Ectodermal cell (in vitro differentiated cells): ENCODE measurements around the gene BEND4. TPM values are rescaled to one million over a fixed set of nuclear protein-coding genes. Genes with fewer than 3 reads are reported as not detected.
"Not testable (repeated sequence)": the region's sequence is repeated elsewhere in the genome, so short reads cannot be mapped to it uniquely, and the experiment has no call there.

Source experiments
- H3K27ac ChIP-seq: 2 replicates; pipeline ENCODE4 v1.7.0; 2013; ENCODE audit warnings: mild to moderate bottlenecking, low read depth, low read length; ENCODE audit not compliant: insufficient read depth, poor library complexity, severe bottlenecking
- H3K27me3 ChIP-seq: 2 replicates; pipeline ENCODE4 v1.7.0; 2013; ENCODE audit warnings: mild to moderate bottlenecking, low read length; ENCODE audit not compliant: insufficient read depth, control insufficient read depth, poor library complexity, severe bottlenecking
- H3K36me3 ChIP-seq: one replicate; pipeline ENCODE4 v1.7.0; 2013; ENCODE audit warnings: low read length; ENCODE audit not compliant: control insufficient read depth, insufficient read depth
- H3K4me1 ChIP-seq: one replicate; pipeline ENCODE4 v1.7.0; 2013; ENCODE audit warnings: low read length; ENCODE audit not compliant: control insufficient read depth, insufficient read depth
- H3K4me3 ChIP-seq: 2 replicates; pipeline ENCODE4 v1.7.0; 2013; ENCODE audit warnings: low read depth, low read length, control low read depth; ENCODE audit not compliant: insufficient read depth
- H3K9me3 ChIP-seq: 2 replicates; pipeline ENCODE4 v1.7.0; 2013; ENCODE audit warnings: mild to moderate bottlenecking, low read length, moderate library complexity; ENCODE audit not compliant: control insufficient read depth
- WGBS, 2 experiments: methylation state at CpG; one replicate each; pipeline ENCODE4 v1.1.7; 2013; ENCODE audit warnings: missing lambda C conversion rate in 2 of 2; 5-methylcytosine and 5-hydroxymethylcytosine counted together
- polyA plus RNA-seq, 4 experiments: library from polyadenylated mRNA; stranded (reverse); fragments of 50-300 nt; gene quantifications; one replicate each; pipeline ENCODE4 v1.2.3, GENCODE V29; 2013

Gene BEND4
- 5.7 TPM for polyA plus RNA-seq (2013, experiment 1 of 4)
- 6.0 TPM for polyA plus RNA-seq (2013, experiment 2 of 4)
- polyA plus RNA-seq (2013, experiment 3 of 4) = 5.6 TPM
- 7.6 TPM for polyA plus RNA-seq (2013, experiment 4 of 4)

- WGBS, 2 experiments = 16 to 18% methylated on average over 49 of the region's 49 CpGs
- H3K27me3 ChIP-seq = peaks cover 55% of the 10 kb centered on the region
- H3K36me3 ChIP-seq = no peaks in the 10 kb centered on the region
- H3K4me3 ChIP-seq = peak within 1 kb of the TSS; percentile 69
- no peaks in the 10 kb centered on the region for H3K9me3 ChIP-seq
- H3K4me1 ChIP-seq = peaks cover 9% of the 10 kb centered on the region
- H3K27ac ChIP-seq = peak within 1 kb of the TSS; percentile 20
Observed at GRCh38 chr4:42152507-42153504, at the start of gene BEND4. Gene BEND4, minus strand, starts transcription at chr4:42152655. Its CDS starts 512 bp downstream, at chr4:42152143.

GRCh38 chr4:42197341-42197740 is 44.9 kb upstream of the BEND4 start:
- WGBS, 2 experiments = 92 to 93% methylated on average over 5 of the region's 5 CpGs
- no peaks in the 10 kb centered on the region for H3K27me3 ChIP-seq
- H3K27ac ChIP-seq = no peak overlapping the region
- H3K9me3 ChIP-seq = no peaks in the 10 kb centered on the region
- no peak overlapping the region for H3K4me3 ChIP-seq
- H3K36me3 ChIP-seq = no peaks in the 10 kb centered on the region
- H3K4me1 ChIP-seq = peaks cover 8% of the 10 kb centered on the region

- Histone ChIP-seq H3K9me3 (no peaks in the 10 kb centered on the region), H3K4me3 (no peak overlapping the region), H3K36me3 (no peaks in the 10 kb centered on the region), H3K27me3 (no peaks in the 10 kb centered on the region), H3K27ac (no peak overlapping the region), H3K4me1 (peaks cover 2% of the 10 kb centered on the region)
- 73 to 85% methylated on average over 2 of the region's 2 CpGs for WGBS, 2 experiments
Observed at GRCh38 chr4:42172921-42173320, 20.5 kb upstream of the BEND4 start.

- Histone ChIP-seq H3K27ac (no peak overlapping the region), H3K9me3 (no peaks in the 10 kb centered on the region), H3K36me3 (no peaks in the 10 kb centered on the region), H3K4me3 (no peak overlapping the region), H3K27me3 (no peaks in the 10 kb centered on the region), H3K4me1 (peaks cover 2% of the 10 kb centered on the region)
- WGBS, 2 experiments = 80 to 82% methylated on average over 5 of the region's 5 CpGs
Observed at GRCh38 chr4:42172128-42172790, 19.8 kb upstream of the BEND4 start.

- WGBS, 2 experiments = 89 to 91% methylated on average over 5 of the region's 5 CpGs
- no peak overlapping the region for H3K27ac ChIP-seq
- H3K4me1 ChIP-seq = no peaks in the 10 kb centered on the region
- no peaks in the 10 kb centered on the region for H3K27me3 ChIP-seq
- no peaks in the 10 kb centered on the region for H3K36me3 ChIP-seq
- H3K9me3 ChIP-seq = no peaks in the 10 kb centered on the region
- H3K4me3 ChIP-seq = no peak overlapping the region
Observed at GRCh38 chr4:42167709-42168108, 15.3 kb upstream of the BEND4 start.

GRCh38 chr4:42166186-42166585 is 13.7 kb upstream of the BEND4 start:
- 69 to 70% methylated on average over 6 of the region's 6 CpGs for WGBS, 2 experiments
- H3K9me3 ChIP-seq, H3K4me3 ChIP-seq, H3K27ac ChIP-seq, H3K27me3 ChIP-seq, H3K36me3 ChIP-seq, H3K4me1 ChIP-seq: not testable (repeated sequence)

GRCh38 chr4:42159271-42160001 is 7.0 kb upstream of the BEND4 start:
- Histone ChIP-seq H3K36me3 (no peaks in the 10 kb centered on the region), H3K4me3 (no peak overlapping the region), H3K4me1 (no peaks in the 10 kb centered on the region), H3K27me3 (peaks cover 1% of the 10 kb centered on the region), H3K27ac (no peak overlapping the region), H3K9me3 (no peaks in the 10 kb centered on the region)
- WGBS, 2 experiments = 92 to 94% methylated on average over 8 of the region's 8 CpGs

- Histone ChIP-seq H3K36me3 (no peaks in the 10 kb centered on the region), H3K27ac (peak overlapping the region; percentile 20), H3K9me3 (no peaks in the 10 kb centered on the region), H3K4me3 (peak overlapping the region; percentile 69), H3K4me1 (peaks cover 9% of the 10 kb centered on the region), H3K27me3 (peaks cover 55% of the 10 kb centered on the region)
- WGBS, 2 experiments = 0 to 1% methylated on average over 122 of the region's 122 CpGs
Observed at GRCh38 chr4:42151568-42152506, 618 bp downstream of the BEND4 start.
